ENCODE results near the gene AHRR. TPM values are rescaled to one million over a fixed set of nuclear protein-coding genes. Genes with fewer than 3 reads are reported as not detected.

Gene AHRR
- total and polyA plus RNA-seq, 8 donors = 0.63 to 47.8 (median 1.1) TPM; not detected in 1

GRCh38 chr5:329768-330167 is 8.3 kb downstream of the AHRR start:
- Histone ChIP-seq H3K27ac (no peak overlapping the region), H3K4me1 (no peaks in the 10 kb centered on the region), H3K27me3 (peaks cover 0 to 15% (median 0%) of the 10 kb centered on the region in 3 donors), H3K36me3 (no peaks in the 10 kb centered on the region), H3K9me3 (no peaks in the 10 kb centered on the region), H3K4me3 (no peak overlapping the region)
- WGBS, 5 donors = 70 to 93% (median 85%) methylated on average over 1 of the region's 1 CpG
- TF ChIP-seq EP300 (IDR thresholded peaks at IDR 0.05) = no peak
- no peak for TF ChIP-seq POLR2AphosphoS5 (IDR thresholded peaks at IDR 0.05)
- intact Hi-C loops (cut with DNase I; ENCODE audit: low total_unique reads) = no loop called here
- DNase-seq = no peak

DNA sequence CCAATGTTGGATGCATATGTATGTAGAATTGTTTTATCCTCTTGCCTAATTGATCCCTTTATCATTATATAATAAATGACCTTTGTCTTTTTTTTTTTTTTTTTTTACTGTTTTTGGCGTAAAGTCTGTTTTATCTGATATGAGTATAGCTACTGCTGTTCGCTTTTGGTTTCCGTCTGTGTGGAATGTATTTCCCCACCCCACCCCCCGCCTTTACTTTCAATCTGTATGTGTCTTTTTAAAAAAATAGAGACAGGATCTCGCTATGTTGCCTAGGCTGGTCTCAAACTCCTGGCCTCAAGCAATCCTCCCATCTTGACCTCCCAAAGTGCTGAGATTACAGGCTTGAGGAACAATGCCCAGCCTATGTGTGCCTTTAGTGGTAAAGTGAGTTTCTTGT is 11.3 kb downstream of the AHRR start:
- H3K36me3 ChIP-seq = no peaks in the 10 kb centered on the region
- peaks cover 0 to 7% (median 3%) of the 10 kb centered on the region in 3 donors for H3K27me3 ChIP-seq
- no peak for TF ChIP-seq CTCF (IDR thresholded peaks at IDR 0.05)
- TF ChIP-seq POLR2AphosphoS5 (IDR thresholded peaks at IDR 0.05) = no peak
- no peak for TF ChIP-seq EP300 (IDR thresholded peaks at IDR 0.05)
- no peak for TF ChIP-seq POLR2A (IDR thresholded peaks at IDR 0.05)
- H3K4me1 ChIP-seq = no peaks in the 10 kb centered on the region
- DNase-seq = no peak
- H3K9me3 ChIP-seq = no peaks in the 10 kb centered on the region
- intact Hi-C loops (cut with DNase I; ENCODE audit: low total_unique reads) = no loop called here
- H3K4me3 ChIP-seq = no peak overlapping the region
- WGBS, 5 donors = 38 to 64% (median 55%) methylated on average over 5 of the region's 5 CpGs
- no peak overlapping the region for H3K27ac ChIP-seq

- intact Hi-C loops (cut with DNase I; ENCODE audit: low total_unique reads) = no loop called here
- Histone ChIP-seq H3K9me3 (no peaks in the 10 kb centered on the region), H3K4me1 (no peaks in the 10 kb centered on the region), H3K4me3 (no peak overlapping the region), H3K27me3 (peaks cover 0 to 7% (median 3%) of the 10 kb centered on the region in 3 donors), H3K36me3 (no peaks in the 10 kb centered on the region), H3K27ac (no peak overlapping the region)
- 71 to 87% (median 78%) methylated on average over 2 of the region's 2 CpGs for WGBS, 5 donors
- TF ChIP-seq POLR2AphosphoS5 (IDR thresholded peaks at IDR 0.05) = no peak
- no peak for TF ChIP-seq CTCF (IDR thresholded peaks at IDR 0.05)
- no peak for DNase-seq
These were observed 12.4 kb downstream of the AHRR start for GRCh38 chr5:333945-334344.

DNA sequence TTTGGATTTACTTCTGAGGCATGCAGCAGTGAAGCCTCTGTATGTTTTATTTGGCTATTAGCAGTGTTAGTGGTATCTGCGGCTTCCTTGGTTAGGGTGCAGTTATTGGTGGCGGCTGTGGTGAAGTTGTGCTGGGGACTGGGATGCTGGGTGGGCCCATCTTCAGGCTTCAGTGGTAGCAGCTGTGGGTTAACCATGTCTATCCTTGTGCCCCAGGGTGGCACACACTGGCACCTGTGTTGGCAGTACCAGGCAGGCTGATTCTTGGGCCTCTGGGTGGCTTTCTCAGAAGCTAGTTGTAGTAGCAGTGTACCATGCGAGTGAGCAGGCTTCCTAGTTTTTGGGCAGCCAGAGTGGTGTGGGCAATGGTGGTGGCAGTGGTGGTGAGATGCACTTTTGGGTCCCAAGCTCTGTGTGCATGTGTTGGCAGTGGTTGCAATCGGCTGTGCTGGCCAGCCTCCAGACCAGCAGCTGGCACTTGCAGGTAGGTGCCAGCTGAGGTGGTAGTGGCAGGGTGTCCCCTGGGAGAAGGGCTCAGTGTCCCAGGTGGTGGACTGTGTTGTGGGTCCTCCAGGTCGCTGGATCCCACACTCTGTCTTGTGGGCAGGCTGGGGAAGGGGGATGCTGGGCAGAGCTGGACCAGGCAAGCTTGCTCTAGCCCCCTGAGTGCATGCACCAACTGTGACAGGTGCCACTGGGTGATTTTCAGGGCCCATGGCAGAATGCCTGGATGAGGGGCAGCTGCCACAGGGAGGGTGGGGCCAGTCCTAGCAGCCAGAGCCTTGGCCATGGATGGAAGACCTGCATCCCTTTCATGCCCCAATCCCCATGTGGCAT is 13.6 kb downstream of the AHRR start:
- H3K4me1 ChIP-seq = no peaks in the 10 kb centered on the region
- DNase-seq = no peak
- H3K9me3 ChIP-seq = no peaks in the 10 kb centered on the region
- no peak overlapping the region for H3K4me3 ChIP-seq
- no peak overlapping the region for H3K27ac ChIP-seq
- TF ChIP-seq EP300 (IDR thresholded peaks at IDR 0.05) (no peak), POLR2A (IDR thresholded peaks at IDR 0.05) (no peak), POLR2AphosphoS5 (IDR thresholded peaks at IDR 0.05) (no peak), CTCF (IDR thresholded peaks at IDR 0.05) (no peak)
- peaks cover 0 to 7% (median 3%) of the 10 kb centered on the region in 3 donors for H3K27me3 ChIP-seq
- intact Hi-C loops (cut with DNase I; ENCODE audit: low total_unique reads) = no loop called here
- WGBS, 5 donors = 62 to 74% (median 73%) methylated on average over 5 of the region's 5 CpGs
- H3K36me3 ChIP-seq = no peaks in the 10 kb centered on the region

GRCh38 chr5:335740-336038 is 14.2 kb downstream of the AHRR start:
- WGBS, 5 donors = 86 to 94% (median 92%) methylated on average over 3 of the region's 3 CpGs
- no peak overlapping the region for H3K27ac ChIP-seq
- TF ChIP-seq EP300 (IDR thresholded peaks at IDR 0.05) = no peak
- no peak for TF ChIP-seq POLR2AphosphoS5 (IDR thresholded peaks at IDR 0.05)
- TF ChIP-seq POLR2A (IDR thresholded peaks at IDR 0.05) = no peak
- TF ChIP-seq CTCF (IDR thresholded peaks at IDR 0.05) = no peak
- DNase-seq = no peak
- peaks cover 0 to 7% (median 3%) of the 10 kb centered on the region in 3 donors for H3K27me3 ChIP-seq
- H3K9me3 ChIP-seq = no peaks in the 10 kb centered on the region
- no peak overlapping the region for H3K4me3 ChIP-seq
- H3K36me3 ChIP-seq = no peaks in the 10 kb centered on the region
- H3K4me1 ChIP-seq = no peaks in the 10 kb centered on the region
- intact Hi-C loops (cut with DNase I; ENCODE audit: low total_unique reads) = no loop called here

Measured in stomach (tissue), 9 donors.